HFF-Myc (cell line): ENCODE data around the gene PPP1R27.
"Not testable (repeated sequence)": the region's sequence is repeated elsewhere in the genome, so short reads cannot be mapped to it uniquely, and the experiment has no call there.

Experiments
- DNase-seq: peaks from one replicate; pipeline ENCODE4 v3.0.0-alpha.2; 2011; ENCODE audit warnings: low read depth; ENCODE audit errors: extremely low read depth
- H3K4me3 ChIP-seq: replicated peaks from 2 replicates; pipeline ENCODE4 v1.5.1; 2011; ENCODE audit warnings: low read depth, mild to moderate bottlenecking, control low read depth, low read length
- CTCF ChIP-seq: IDR thresholded peaks from 2 replicates; pipeline ENCODE4 v1.5.1; 2012; ENCODE audit warnings: mild to moderate bottlenecking, low read depth, low read length, control low read depth; ENCODE audit errors: missing control alignments

PPP1R27 gene

GRCh38 chr17:81840826-81841778 is 6.3 kb upstream of the PPP1R27 start:
- no peak overlapping the region for H3K4me3 ChIP-seq
- DNase-seq = no peak
- TF ChIP-seq CTCF = no peak

- not testable (repeated sequence) for H3K4me3 ChIP-seq, DNase-seq
Observed at GRCh38 chr17:81840059-81840458, 5.2 kb upstream of the PPP1R27 start.

GRCh38 chr17:81839301-81839700 is 4.5 kb upstream of the PPP1R27 start:
- TF ChIP-seq CTCF = no peak
- no peak for DNase-seq
- H3K4me3 ChIP-seq = no peak overlapping the region

GRCh38 chr17:81838753-81839255 is 4.0 kb upstream of the PPP1R27 start:
- no peak for TF ChIP-seq CTCF
- no peak overlapping the region for H3K4me3 ChIP-seq
- no peak for DNase-seq

GRCh38 chr17:81837641-81838040 is 2.8 kb upstream of the PPP1R27 start:
- TF ChIP-seq CTCF = no peak
- DNase-seq = peak; percentile 48
- H3K4me3 ChIP-seq = no peak overlapping the region

- peak overlapping the region; percentile 72 for H3K4me3 ChIP-seq
- TF ChIP-seq CTCF = no peak
- DNase-seq = no peak
Observed at GRCh38 chr17:81833921-81834830, 674 bp downstream of the PPP1R27 start.
